ENCODE data around the gene JADE2.

Gene JADE2

GRCh38 chr5:134524826-134525682 is at the start of gene JADE2:
Gene JADE2 (plus strand): TSS chr5:134525670. CDS start chr5:134535858, 10,188 bp downstream.
- Histone ChIP-seq H3K27ac (ENCODE audit: extremely low read depth, low read depth, low read length) (peak within 1 kb of the TSS; percentile 76; the same call in 1 of the 2 replicates), H3K4me1 (ENCODE audit: control insufficient read depth, insufficient read depth, low read length) (peaks cover 4% of the 10 kb centered on the region), H3K36me3 (ENCODE audit: control insufficient read depth in 2 of 2, insufficient read depth in 1 of 2, low read length in 2 of 2) (no peaks in the 10 kb centered on the region), H3K9me3 (ENCODE audit: control insufficient read depth, insufficient read depth, low read depth, low read length) (no peaks in the 10 kb centered on the region), H3K4me3 (ENCODE audit: low read depth, low read length) (peak within 1 kb of the TSS; percentile 69)
- ChIA-PET CTCF (interaction anchor here (0.6 kb wide), 1 partner anchor 12 kb away, joined by 3 read pairs; no protein-coding TSS in a partner anchor), POLR2A (interaction anchor here (0.6 to 5.6 kb wide), 7 partner anchors 14 to 153 kb away, joined by 3 to 39 read pairs (median 5); partner anchors contain the start of genes CDKN2AIPNL and UBE2B)
- TF ChIP-seq GLIS2 (tag by site-specific recombination; IDR thresholded peaks at IDR 0.05) = peak; percentile 97
- peak; percentile 47; the same call in 1 of the 2 replicates for TF ChIP-seq CTCF (tag by site-specific recombination; IDR thresholded peaks at IDR 0.05)
- peak; percentile 51; the same call in 1 of the 2 replicates for TF ChIP-seq ZNF692 (tag by site-specific recombination; IDR thresholded peaks at IDR 0.05)
- 0 out of 2 replicates have a peak, but pooled peaks have one; percentile 40 for TF ChIP-seq ZNF610 (tag by site-specific recombination; IDR thresholded peaks at IDR 0.05; ENCODE audit: borderline replicate concordance)
- 0 out of 2 replicates have a peak, but pooled peaks have one; percentile 73 for TF ChIP-seq ZBTB7A (tag by site-specific recombination; IDR thresholded peaks at IDR 0.05; ENCODE audit: low read depth)
- TF ChIP-seq BCL11B (tag by site-specific recombination; IDR thresholded peaks at IDR 0.05; ENCODE audit: low read depth) = peak; percentile 44; the same call in 1 of the 2 replicates
- TF ChIP-seq ZNF280D (tag by site-specific recombination; IDR thresholded peaks at IDR 0.05) = 0 out of 2 replicates have a peak, but pooled peaks have one; percentile 28
- TF ChIP-seq ZNF2 (tag by site-specific recombination; IDR thresholded peaks at IDR 0.05) = peak; percentile 48; the same call in 1 of the 2 replicates
- TF ChIP-seq, protein P1, sequence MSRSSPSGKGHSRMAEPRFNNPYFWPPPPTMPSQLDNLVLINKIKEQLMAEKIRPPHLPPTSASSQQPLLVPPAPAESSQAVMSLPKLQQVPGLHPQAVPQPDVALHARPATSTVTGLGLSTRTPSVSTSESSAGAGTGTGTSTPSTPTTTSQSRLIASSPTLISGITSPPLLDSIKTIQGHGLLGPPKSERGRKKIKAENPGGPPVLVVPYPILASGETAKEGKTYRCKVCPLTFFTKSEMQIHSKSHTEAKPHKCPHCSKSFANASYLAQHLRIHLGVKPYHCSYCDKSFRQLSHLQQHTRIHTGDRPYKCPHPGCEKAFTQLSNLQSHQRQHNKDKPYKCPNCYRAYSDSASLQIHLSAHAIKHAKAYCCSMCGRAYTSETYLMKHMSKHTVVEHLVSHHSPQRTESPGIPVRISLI (tag by site-specific recombination; IDR thresholded peaks at IDR 0.05) = peak; percentile 99
- TF ChIP-seq TCF7L2 (IDR thresholded peaks at IDR 0.05; ENCODE audit: borderline replicate concordance, low read depth, low read length) = no peak
- TF ChIP-seq ZNF366 (tag by site-specific recombination; conservative IDR thresholded peaks at IDR 0.05) = peak; percentile 35; the same call in 1 of the 2 replicates
- peak; percentile 80 for TF ChIP-seq ZBTB20 (tag by site-specific recombination; IDR thresholded peaks at IDR 0.05)
- peak; percentile 90 for TF ChIP-seq ZBTB21 (tag by site-specific recombination; IDR thresholded peaks at IDR 0.05)
- TF ChIP-seq BCL11A (tag by site-specific recombination; IDR thresholded peaks at IDR 0.05; ENCODE audit: low read depth) = peak; percentile 66; the same call in 1 of the 2 replicates
- peak; percentile 7 for TF ChIP-seq ZNF341 (tag by site-specific recombination; IDR thresholded peaks at IDR 0.05; ENCODE audit: low read depth)
- TF ChIP-seq ZEB2 (tag by site-specific recombination; IDR thresholded peaks at IDR 0.05) = peak; percentile 67
- no peak for TF ChIP-seq ZNF510 (tag by site-specific recombination; IDR thresholded peaks at IDR 0.05; ENCODE audit: insufficient replicate concordance)
- TF ChIP-seq FEZF1 (tag by site-specific recombination; IDR thresholded peaks at IDR 0.05) = peak; percentile 63
- peak; percentile 49 for TF ChIP-seq HIC1 (tag by site-specific recombination; IDR thresholded peaks at IDR 0.05)
- peak; percentile 83 for TF ChIP-seq PRDM1 (tag by site-specific recombination; IDR thresholded peaks at IDR 0.05)
- TF ChIP-seq KLF17 (tag by site-specific recombination; IDR thresholded peaks at IDR 0.05) = peak; percentile 45; the same call in 1 of the 2 replicates
- no peak for TF ChIP-seq ZNF48 (tag by site-specific recombination; IDR thresholded peaks at IDR 0.05)
- TF ChIP-seq ZNF76 (tag by site-specific recombination; IDR thresholded peaks at IDR 0.05; ENCODE audit: borderline replicate concordance, low read depth) = 0 out of 2 replicates have a peak, but pooled peaks have one; percentile 32
- peak; percentile 94 for TF ChIP-seq ZBTB8A (tag by site-specific recombination; IDR thresholded peaks at IDR 0.05)
- 0 out of 2 replicates have a peak, but pooled peaks have one; percentile 8 for TF ChIP-seq EGR2 (tag by site-specific recombination; IDR thresholded peaks at IDR 0.05; ENCODE audit: low read depth)
